ENCODE data around the gene AIF1L. TPM values are rescaled to one million over a fixed set of nuclear protein-coding genes. Genes with fewer than 3 reads are reported as not detected.

The AIF1L gene
- total RNA-seq, 1 donor: 0.45 TPM

DNA sequence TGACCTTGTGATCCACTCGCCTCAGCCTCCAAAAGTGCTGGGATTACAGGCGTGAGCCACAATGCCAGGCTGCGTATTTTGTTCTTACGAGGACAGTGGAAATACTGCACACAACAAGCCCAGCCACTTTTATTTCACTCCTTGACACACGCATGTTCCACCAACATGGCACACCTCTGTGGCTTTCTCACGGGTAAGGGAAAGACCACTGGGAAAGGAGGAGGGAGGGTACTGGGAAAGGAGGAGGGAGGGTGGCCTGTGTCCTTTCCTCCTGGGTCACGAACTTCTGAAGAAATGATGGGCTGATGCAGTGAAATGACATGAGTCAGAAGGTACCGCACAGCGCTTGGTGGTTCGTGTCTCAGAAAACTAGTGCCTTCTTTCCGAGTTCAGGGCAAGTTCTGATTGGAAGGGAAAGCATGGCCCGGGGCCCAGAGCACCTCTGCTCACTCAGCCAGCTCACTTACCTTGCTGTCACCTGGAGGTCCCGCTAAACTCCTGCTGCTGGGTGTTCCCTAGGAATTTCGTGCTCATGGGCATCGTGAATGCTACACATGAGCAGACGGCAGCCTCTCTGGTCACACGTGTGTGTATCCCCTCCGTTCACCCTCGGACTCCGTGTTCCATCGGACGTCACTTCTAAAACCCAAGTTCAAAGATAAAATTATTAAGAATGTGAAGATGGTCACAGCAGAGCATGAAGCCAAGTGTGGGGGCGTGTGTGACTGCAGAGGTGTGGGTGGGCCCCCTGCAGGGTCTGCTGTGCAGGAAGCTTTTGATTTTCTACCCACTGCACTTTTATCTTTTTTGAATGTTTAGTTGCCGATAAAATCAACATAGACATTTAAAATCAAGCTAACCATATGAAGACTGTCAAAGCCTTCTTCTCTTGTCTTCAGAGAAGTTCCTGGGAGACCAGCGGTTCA is 44.5 kb upstream of the AIF1L start:
- DNase-seq (ENCODE audit: low read depth): no peak
- no peak overlapping the region for H3K4me3 ChIP-seq (ENCODE audit: low read depth, low read length)

GRCh38 chr9:131053896-131054295 is 42.4 kb upstream of the AIF1L start:
- no peak overlapping the region for H3K4me3 ChIP-seq (ENCODE audit: low read depth, low read length)
- DNase-seq (ENCODE audit: low read depth): no peak
- no peak for TF ChIP-seq CTCF (IDR thresholded peaks at IDR 0.05; ENCODE audit: insufficient read depth, low read length)

More for the DNA sequence above, 44.5 kb upstream of the AIF1L start:
- TF ChIP-seq CTCF (IDR thresholded peaks at IDR 0.05; ENCODE audit: insufficient read depth, low read length): no peak

GRCh38 chr9:131056781-131057506 is 39.4 kb upstream of the AIF1L start:
- no peak for DNase-seq (ENCODE audit: low read depth)
- H3K4me3 ChIP-seq (ENCODE audit: low read depth, low read length): no peak overlapping the region
- TF ChIP-seq CTCF (IDR thresholded peaks at IDR 0.05; ENCODE audit: insufficient read depth, low read length): no peak

DNA sequence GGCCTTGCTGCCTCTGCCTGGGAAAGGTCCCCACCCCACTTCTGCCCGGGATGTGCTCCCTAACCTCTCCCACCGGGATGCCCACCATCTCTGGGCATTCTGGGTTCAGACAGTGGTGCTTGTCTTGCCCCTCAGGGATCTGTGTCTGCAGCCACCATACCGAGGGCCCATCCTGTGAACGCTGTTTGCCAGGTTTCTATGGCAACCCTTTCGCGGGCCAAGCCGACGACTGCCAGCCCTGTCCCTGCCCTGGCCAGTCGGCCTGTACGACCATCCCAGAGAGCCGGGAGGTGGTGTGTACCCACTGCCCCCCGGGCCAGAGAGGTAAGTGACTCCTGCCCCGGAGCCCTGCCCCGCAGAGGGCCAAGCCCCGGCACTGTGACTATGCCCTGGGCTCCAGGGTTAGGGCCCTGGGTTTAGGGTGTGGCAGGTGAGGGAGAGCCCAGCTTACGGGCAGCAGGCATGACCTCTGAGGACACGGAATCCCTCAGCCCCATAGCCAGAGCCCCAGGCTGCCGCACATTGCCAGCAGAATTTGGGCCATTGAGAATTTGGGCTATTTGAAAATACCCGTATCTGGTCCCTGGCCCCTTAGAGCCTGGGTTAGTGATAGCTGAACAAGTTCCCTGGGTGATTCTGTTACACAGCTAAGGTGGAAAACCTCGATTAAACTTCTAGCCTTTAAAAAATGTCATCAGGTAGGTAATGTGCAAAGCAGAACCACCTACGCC is 35.3 kb upstream of the AIF1L start:
- TF ChIP-seq CTCF (IDR thresholded peaks at IDR 0.05; ENCODE audit: insufficient read depth, low read length): no peak
- no peak overlapping the region for H3K4me3 ChIP-seq (ENCODE audit: low read depth, low read length)
- DNase-seq (ENCODE audit: low read depth): no peak

GRCh38 chr9:131062969-131063368 is 33.4 kb upstream of the AIF1L start:
- no peak for TF ChIP-seq CTCF (IDR thresholded peaks at IDR 0.05; ENCODE audit: insufficient read depth, low read length)
- H3K4me3 ChIP-seq (ENCODE audit: low read depth, low read length): no peak overlapping the region
- DNase-seq (ENCODE audit: low read depth): no peak

DNA sequence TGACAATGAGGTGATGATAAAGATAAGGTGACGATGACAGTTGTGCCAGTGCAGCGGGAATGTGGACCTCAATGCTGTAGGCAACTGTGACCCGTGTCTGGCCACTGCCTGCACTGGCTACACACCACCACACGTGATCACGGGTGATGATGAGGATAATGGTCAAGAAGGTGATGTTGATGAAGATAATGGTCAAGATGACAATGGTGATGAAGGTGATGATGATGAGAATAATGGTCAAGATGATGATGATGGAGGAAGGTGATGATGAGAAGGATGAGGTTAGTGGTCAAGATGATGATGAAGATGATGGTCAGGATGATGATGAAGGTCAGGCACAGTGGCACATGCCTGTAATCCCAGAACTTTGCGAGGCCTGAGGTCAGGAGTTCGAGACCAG is 30.7 kb upstream of the AIF1L start:
- DNase-seq (ENCODE audit: low read depth): no peak
- TF ChIP-seq CTCF (IDR thresholded peaks at IDR 0.05; ENCODE audit: insufficient read depth, low read length): no peak
- no peak overlapping the region for H3K4me3 ChIP-seq (ENCODE audit: low read depth, low read length)
